ENCODE data around the gene ATP2A3.

DNA sequence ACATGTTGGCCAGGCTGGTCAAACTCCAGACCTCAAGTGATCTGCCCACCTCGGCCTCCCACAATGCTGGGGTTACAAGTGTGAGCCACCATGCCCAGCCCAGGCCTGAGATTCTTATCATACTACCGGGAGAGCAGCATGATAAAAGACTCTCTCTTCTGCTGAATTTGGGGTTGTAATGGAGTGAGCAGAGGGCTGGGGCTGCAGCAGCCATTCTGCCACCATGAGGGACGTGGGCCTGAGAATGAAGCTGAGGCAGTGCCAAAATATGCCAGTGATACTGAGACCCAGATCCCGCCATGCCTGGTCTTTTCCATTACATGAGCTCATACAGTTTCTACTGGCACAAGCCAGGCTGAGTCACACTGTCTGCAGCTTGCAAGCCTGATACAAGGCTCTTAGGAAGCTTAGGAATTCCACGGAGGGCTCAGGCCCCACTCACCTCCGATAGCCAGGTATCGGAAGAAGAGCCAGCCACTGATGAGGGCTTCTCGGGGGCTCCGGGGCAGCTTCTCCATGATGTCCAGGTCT, 28.3 kb downstream of the ATP2A3 start:
- TF ChIP-seq, protein P1, sequence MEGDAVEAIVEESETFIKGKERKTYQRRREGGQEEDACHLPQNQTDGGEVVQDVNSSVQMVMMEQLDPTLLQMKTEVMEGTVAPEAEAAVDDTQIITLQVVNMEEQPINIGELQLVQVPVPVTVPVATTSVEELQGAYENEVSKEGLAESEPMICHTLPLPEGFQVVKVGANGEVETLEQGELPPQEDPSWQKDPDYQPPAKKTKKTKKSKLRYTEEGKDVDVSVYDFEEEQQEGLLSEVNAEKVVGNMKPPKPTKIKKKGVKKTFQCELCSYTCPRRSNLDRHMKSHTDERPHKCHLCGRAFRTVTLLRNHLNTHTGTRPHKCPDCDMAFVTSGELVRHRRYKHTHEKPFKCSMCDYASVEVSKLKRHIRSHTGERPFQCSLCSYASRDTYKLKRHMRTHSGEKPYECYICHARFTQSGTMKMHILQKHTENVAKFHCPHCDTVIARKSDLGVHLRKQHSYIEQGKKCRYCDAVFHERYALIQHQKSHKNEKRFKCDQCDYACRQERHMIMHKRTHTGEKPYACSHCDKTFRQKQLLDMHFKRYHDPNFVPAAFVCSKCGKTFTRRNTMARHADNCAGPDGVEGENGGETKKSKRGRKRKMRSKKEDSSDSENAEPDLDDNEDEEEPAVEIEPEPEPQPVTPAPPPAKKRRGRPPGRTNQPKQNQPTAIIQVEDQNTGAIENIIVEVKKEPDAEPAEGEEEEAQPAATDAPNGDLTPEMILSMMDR (IDR thresholded peaks at IDR 0.05), result no peak
- no peak for TF ChIP-seq EZH2 (IDR thresholded peaks at IDR 0.05; ENCODE audit: borderline replicate concordance, insufficient read depth, low read depth, low read length, poor library complexity, severe bottlenecking)
